ENCODE results near the gene TMCC1.

The TMCC1 gene

GRCh38 chr3:129599073-129599472, 294.4 kb downstream of the TMCC1 start:
- no peak for TF ChIP-seq NFRKB (IDR thresholded peaks at IDR 0.05)
- CTCF ChIA-PET, result no interaction called here
- DNase-seq (ENCODE audit: extremely low spot score), result no peak
- POLR2A ChIA-PET, result interaction anchor here (1.0 kb wide), 1 partner anchor 159 kb away, joined by 3 read pairs; the partner anchor contains the start of genes IFT122 and MBD4

GRCh38 chr3:129598484-129598883, 295.0 kb downstream of the TMCC1 start:
- no peak for DNase-seq (ENCODE audit: extremely low spot score)
- TF ChIP-seq, protein P1, sequence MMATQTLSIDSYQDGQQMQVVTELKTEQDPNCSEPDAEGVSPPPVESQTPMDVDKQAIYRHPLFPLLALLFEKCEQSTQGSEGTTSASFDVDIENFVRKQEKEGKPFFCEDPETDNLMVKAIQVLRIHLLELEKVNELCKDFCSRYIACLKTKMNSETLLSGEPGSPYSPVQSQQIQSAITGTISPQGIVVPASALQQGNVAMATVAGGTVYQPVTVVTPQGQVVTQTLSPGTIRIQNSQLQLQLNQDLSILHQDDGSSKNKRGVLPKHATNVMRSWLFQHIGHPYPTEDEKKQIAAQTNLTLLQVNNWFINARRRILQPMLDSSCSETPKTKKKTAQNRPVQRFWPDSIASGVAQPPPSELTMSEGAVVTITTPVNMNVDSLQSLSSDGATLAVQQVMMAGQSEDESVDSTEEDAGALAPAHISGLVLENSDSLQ (IDR thresholded peaks at IDR 0.05), result no peak
- TF ChIP-seq FOXK2 (IDR thresholded peaks at IDR 0.05) (no peak), CTBP1 (IDR thresholded peaks at IDR 0.05; ENCODE audit: borderline replicate concordance) (no peak), BHLHE40 (IDR thresholded peaks at IDR 0.05; ENCODE audit: borderline replicate concordance) (no peak), LEF1 (IDR thresholded peaks at IDR 0.05; ENCODE audit: borderline replicate concordance) (no peak), FOXA1 (IDR thresholded peaks at IDR 0.05) (no peak), FOXM1 (IDR thresholded peaks at IDR 0.05; ENCODE audit: borderline replicate concordance) (no peak), HDGF (IDR thresholded peaks at IDR 0.05; ENCODE audit: borderline replicate concordance) (no peak), SUZ12 (IDR thresholded peaks at IDR 0.05) (no peak), TARDBP (IDR thresholded peaks at IDR 0.05) (no peak), NFRKB (IDR thresholded peaks at IDR 0.05) (no peak), ZNF384 (IDR thresholded peaks at IDR 0.05) (no peak)
- ChIA-PET CTCF (no interaction called here), POLR2A (no interaction called here)

GRCh38 chr3:129598000-129598381, 295.5 kb downstream of the TMCC1 start:
- DNase-seq (ENCODE audit: extremely low spot score), result no peak
- TF ChIP-seq FOXA1 (IDR thresholded peaks at IDR 0.05), result no peak
- TF ChIP-seq, protein P1 (IDR thresholded peaks at IDR 0.05), result no peak
- no peak for TF ChIP-seq BHLHE40 (IDR thresholded peaks at IDR 0.05; ENCODE audit: borderline replicate concordance)
- no peak for TF ChIP-seq HDGF (IDR thresholded peaks at IDR 0.05; ENCODE audit: borderline replicate concordance)
- TF ChIP-seq LEF1 (IDR thresholded peaks at IDR 0.05; ENCODE audit: borderline replicate concordance), result no peak
- TF ChIP-seq ELF4 (IDR thresholded peaks at IDR 0.05), result no peak
- TF ChIP-seq SP1 (IDR thresholded peaks at IDR 0.05), result no peak
- no peak for TF ChIP-seq TARDBP (IDR thresholded peaks at IDR 0.05)
- no peak for TF ChIP-seq L3MBTL2 (conservative IDR thresholded peaks at IDR 0.05)
- TF ChIP-seq ZNF384 (IDR thresholded peaks at IDR 0.05), result no peak
- no peak for TF ChIP-seq FOXK2 (IDR thresholded peaks at IDR 0.05)
- TF ChIP-seq ARNT (IDR thresholded peaks at IDR 0.05), result no peak
- ChIA-PET POLR2A (no interaction called here), CTCF (no interaction called here)
